Sigmoid colon (tissue), 7 donors: ENCODE data around the gene GNLY. TPM values are rescaled to one million over a fixed set of nuclear protein-coding genes. Genes with fewer than 3 reads are reported as not detected.

Source experiments
- DNase-seq: peaks from one replicate; pipeline ENCODE4 v3.0.0-alpha.2; 2019
- H3K27ac ChIP-seq, 4 donors: fragments of 200-600 bp; sonication (generic); one replicate each; pipeline ENCODE4 v1.5.1; 2016 to 2019; ENCODE audit warnings: mild to moderate bottlenecking in 1 of 4
- H3K27me3 ChIP-seq, 3 donors: fragments of 200-600 bp; sonication (generic); one replicate each; pipeline ENCODE4 v1.5.1; 2019; ENCODE audit warnings: mild to moderate bottlenecking in 1 of 3
- H3K36me3 ChIP-seq, 4 donors: fragments of 200-600 bp; sonication (generic); one replicate each; pipeline ENCODE4 v1.5.1; 2016 to 2019
- H3K4me1 ChIP-seq, 4 donors: fragments of 200-600 bp; sonication (generic); one replicate each; pipeline ENCODE4 v1.5.1; 2017 to 2019
- H3K4me3 ChIP-seq, 4 donors: fragments of 200-600 bp; sonication (generic); one replicate each; pipeline ENCODE4 v1.5.1; 2017 to 2019; ENCODE audit warnings: mild to moderate bottlenecking in 2 of 4, moderate library complexity in 1 of 4
- H3K9me3 ChIP-seq, 4 donors: fragments of 200-600 bp in 3 of 4; sonication (generic) in 3 of 4; one replicate each; pipeline versions ENCODE4 v1.5.1 to v1.6.1; 2013 to 2019
- EP300 ChIP-seq, 4 donors: sonication (generic); formaldehyde crosslinking; IDR thresholded peaks; one replicate each; pipeline ENCODE4 v1.6.1; 2017; ENCODE audit warnings: antibody characterized with exemption in 4 of 4
- POLR2A ChIP-seq, 2 donors: fragments of 450-650 bp; IDR thresholded peaks; one replicate each; pipeline ENCODE4 v1.6.1; 2016; ENCODE audit warnings: antibody characterized with exemption in 2 of 2, mild to moderate bottlenecking in 2 of 2, moderate library complexity in 2 of 2
- POLR2AphosphoS5 ChIP-seq, 4 donors: sonication (generic); formaldehyde crosslinking; IDR thresholded peaks; one replicate each; pipeline ENCODE4 v1.6.1; 2017; ENCODE audit warnings: antibody characterized with exemption in 4 of 4
- WGBS, 2 donors: extraction: QIAGEN DNeasy Blood & Tissue Kit; methylation state at CpG; one replicate each; pipeline ENCODE4 v1.1.7; 2013; 5-methylcytosine and 5-hydroxymethylcytosine counted together
- intact Hi-C: fragments of 100-400 bp; cut with DNase I; formaldehyde crosslinking; loops from one replicate; pipeline ENCODE4 v1.15.1; 2023
- polyA plus RNA-seq, 3 donors: library from polyadenylated mRNA; stranded (reverse); fragments of 200-250 nt; gene quantifications; one replicate each; pipeline ENCODE4 v1.2.3, GENCODE V29; 2013
- total RNA-seq, 4 donors: library from RNA; depleted of rRNA; stranded (reverse); fragments of >200 nt; gene quantifications; one replicate each; pipeline ENCODE4 v1.1.0, GENCODE V29; 2016
- TF ChIP-seq, protein P1 (sequence below), 4 experiments: fragments of 450-650 bp in 3 of 4; fragments of 200-600 bp in 1 of 4; IDR thresholded peaks; one replicate each; pipeline ENCODE4 v1.5.1; 2016 to 2019; ENCODE audit warnings: antibody characterized with exemption in 4 of 4, mild to moderate bottlenecking in 3 of 4, moderate library complexity in 2 of 4
- donor health status: healthy with polysubstance abuse.
- donor health status: Bipolar disorder and iron deficiency.
- donor health status: healthy.

Gene GNLY
- total and polyA plus RNA-seq, 7 donors: 1.6 to 13.9 (median 3.3) TPM; not detected in 3

DNA sequence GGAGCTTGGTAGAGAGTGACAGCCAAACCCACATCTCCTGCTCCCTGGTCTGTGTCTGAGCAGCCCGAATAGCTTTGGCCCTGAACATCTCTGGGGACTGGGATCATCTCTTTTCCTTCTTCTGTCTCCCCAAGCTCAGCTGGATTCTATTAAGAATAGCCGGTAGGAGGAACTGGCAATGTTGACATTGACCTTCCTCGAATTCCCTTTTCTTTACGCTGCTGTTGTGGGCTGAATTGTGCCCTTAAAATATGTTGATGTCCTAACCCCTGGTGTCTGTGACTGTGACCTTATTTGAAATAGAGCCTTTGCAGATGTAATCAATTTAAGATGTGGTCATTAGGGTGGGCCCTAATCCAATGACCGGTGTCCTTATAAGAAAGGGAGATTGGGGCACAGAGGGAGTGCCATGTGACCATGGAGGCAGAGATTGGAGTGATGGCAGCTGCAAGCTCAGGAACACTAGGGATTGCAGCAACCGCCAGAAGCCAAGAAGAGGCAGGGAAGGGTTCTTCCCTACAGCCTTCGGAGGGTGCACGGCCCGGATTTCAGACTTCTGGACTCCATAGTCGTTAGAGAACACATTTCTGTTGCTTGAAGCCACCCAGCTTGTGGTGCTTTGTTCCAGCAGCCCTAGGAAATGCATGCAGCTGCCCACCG is 20.3 kb upstream of the GNLY start:
- no peak for TF ChIP-seq POLR2A (IDR thresholded peaks at IDR 0.05)
- no peak for TF ChIP-seq EP300 (IDR thresholded peaks at IDR 0.05)
- TF ChIP-seq, protein P1, sequence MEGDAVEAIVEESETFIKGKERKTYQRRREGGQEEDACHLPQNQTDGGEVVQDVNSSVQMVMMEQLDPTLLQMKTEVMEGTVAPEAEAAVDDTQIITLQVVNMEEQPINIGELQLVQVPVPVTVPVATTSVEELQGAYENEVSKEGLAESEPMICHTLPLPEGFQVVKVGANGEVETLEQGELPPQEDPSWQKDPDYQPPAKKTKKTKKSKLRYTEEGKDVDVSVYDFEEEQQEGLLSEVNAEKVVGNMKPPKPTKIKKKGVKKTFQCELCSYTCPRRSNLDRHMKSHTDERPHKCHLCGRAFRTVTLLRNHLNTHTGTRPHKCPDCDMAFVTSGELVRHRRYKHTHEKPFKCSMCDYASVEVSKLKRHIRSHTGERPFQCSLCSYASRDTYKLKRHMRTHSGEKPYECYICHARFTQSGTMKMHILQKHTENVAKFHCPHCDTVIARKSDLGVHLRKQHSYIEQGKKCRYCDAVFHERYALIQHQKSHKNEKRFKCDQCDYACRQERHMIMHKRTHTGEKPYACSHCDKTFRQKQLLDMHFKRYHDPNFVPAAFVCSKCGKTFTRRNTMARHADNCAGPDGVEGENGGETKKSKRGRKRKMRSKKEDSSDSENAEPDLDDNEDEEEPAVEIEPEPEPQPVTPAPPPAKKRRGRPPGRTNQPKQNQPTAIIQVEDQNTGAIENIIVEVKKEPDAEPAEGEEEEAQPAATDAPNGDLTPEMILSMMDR (IDR thresholded peaks at IDR 0.05): no peak
- TF ChIP-seq POLR2AphosphoS5 (IDR thresholded peaks at IDR 0.05): no peak
- H3K9me3 ChIP-seq: no peaks in the 10 kb centered on the region
- H3K27ac ChIP-seq: no peak overlapping the region
- intact Hi-C loops: no loop called here
- H3K4me3 ChIP-seq: no peak overlapping the region
- no peaks in the 10 kb centered on the region for H3K27me3 ChIP-seq
- DNase-seq: peak; percentile 9
- H3K36me3 ChIP-seq: no peaks in the 10 kb centered on the region
- H3K4me1 ChIP-seq: peaks cover 0 to 5% (median 1%) of the 10 kb centered on the region in 4 donors
- 87% methylated on average over 11 of the region's 11 CpGs for WGBS, 2 donors

DNA sequence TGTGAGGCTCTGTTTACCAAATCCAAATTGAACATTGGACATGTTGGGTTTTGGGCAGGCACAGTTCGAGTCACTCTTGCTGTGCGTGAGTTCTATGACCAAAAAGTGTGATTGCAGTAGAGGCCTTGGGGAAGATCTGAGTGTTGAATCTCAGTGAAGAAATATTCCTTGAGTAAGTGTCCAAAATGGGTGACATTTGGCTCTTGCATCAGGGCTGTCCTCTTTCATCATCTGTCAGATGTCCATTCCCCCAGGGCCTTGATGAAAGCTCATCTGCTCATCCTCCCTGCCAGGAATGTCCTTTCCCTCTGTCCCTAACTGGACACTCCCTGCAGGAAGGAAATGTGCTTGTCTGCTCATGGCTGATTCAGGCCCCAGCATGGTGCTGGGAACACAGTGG is 19.7 kb upstream of the GNLY start:
- intact Hi-C loops: no loop called here
- H3K27me3 ChIP-seq: no peaks in the 10 kb centered on the region
- no peak overlapping the region for H3K27ac ChIP-seq
- H3K4me1 ChIP-seq: peaks cover 0 to 11% (median 7%) of the 10 kb centered on the region in 4 donors
- no peaks in the 10 kb centered on the region for H3K36me3 ChIP-seq
- WGBS, 2 donors: 90 to 91% methylated on average over 2 of the region's 2 CpGs
- H3K9me3 ChIP-seq: no peaks in the 10 kb centered on the region
- no peak overlapping the region for H3K4me3 ChIP-seq
- no peak for TF ChIP-seq POLR2AphosphoS5 (IDR thresholded peaks at IDR 0.05)
- no peak for TF ChIP-seq EP300 (IDR thresholded peaks at IDR 0.05)
- no peak for TF ChIP-seq POLR2A (IDR thresholded peaks at IDR 0.05)
- TF ChIP-seq, protein P1 (IDR thresholded peaks at IDR 0.05): no peak
- DNase-seq: peak; percentile 50

- H3K4me1 ChIP-seq: peaks cover 0 to 12% (median 8%) of the 10 kb centered on the region in 4 donors
- H3K27me3 ChIP-seq: no peaks in the 10 kb centered on the region
- WGBS, 2 donors: 90 to 94% methylated on average over 6 of the region's 6 CpGs
- no peaks in the 10 kb centered on the region for H3K36me3 ChIP-seq
- intact Hi-C loops: no loop called here
- no peaks in the 10 kb centered on the region for H3K9me3 ChIP-seq
- TF ChIP-seq, protein P1 (IDR thresholded peaks at IDR 0.05): no peak
- TF ChIP-seq POLR2A (IDR thresholded peaks at IDR 0.05) (no peak), POLR2AphosphoS5 (IDR thresholded peaks at IDR 0.05) (no peak), EP300 (IDR thresholded peaks at IDR 0.05) (no peak)
- peak; percentile 55 for DNase-seq
- H3K4me3 ChIP-seq: no peak overlapping the region
- H3K27ac ChIP-seq: no peak overlapping the region
Observed at GRCh38 chr2:85675427-85675826, 18.7 kb upstream of the GNLY start.

DNA sequence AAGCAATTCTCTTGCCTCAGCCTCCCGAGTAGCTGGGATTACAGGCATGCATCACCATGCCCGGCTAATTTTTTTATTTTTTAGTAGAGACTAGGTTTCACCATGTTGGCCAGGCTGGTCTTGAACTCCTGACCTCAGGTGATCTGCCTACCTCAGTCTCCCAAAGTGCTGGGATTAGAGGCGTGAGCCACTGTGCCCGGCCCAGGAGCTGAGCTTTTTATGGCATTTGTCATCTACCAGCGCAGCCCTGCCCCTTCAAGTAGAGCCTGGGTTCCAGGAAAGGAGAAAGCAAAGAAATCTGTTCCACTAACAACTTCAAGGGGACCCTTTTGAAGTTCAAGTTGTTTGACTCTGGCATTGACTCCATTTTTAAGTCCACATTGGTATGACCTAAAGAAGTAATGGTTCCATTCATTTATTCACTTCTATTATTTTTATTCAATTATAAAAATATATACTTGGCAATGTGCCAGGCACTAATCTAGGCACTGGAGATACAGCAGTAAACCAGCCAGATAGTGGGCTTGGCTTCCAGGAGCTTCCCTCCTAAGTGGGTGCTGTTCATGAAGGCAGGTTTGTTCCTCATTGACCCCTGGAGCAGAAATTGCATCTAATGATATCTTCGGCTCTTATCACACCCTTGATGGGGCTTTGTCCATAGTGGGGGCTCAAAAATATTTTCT is 18.2 kb upstream of the GNLY start:
- no peak for DNase-seq
- Histone ChIP-seq H3K9me3 (no peaks in the 10 kb centered on the region), H3K27me3 (no peaks in the 10 kb centered on the region), H3K27ac (no peak overlapping the region), H3K36me3 (no peaks in the 10 kb centered on the region), H3K4me1 (peaks cover 0 to 12% (median 8%) of the 10 kb centered on the region in 4 donors), H3K4me3 (no peak overlapping the region)
- intact Hi-C loops: no loop called here
- 69 to 88% methylated on average over 6 of the region's 6 CpGs for WGBS, 2 donors
- TF ChIP-seq, protein P1 (IDR thresholded peaks at IDR 0.05): no peak
- TF ChIP-seq POLR2AphosphoS5 (IDR thresholded peaks at IDR 0.05) (no peak), POLR2A (IDR thresholded peaks at IDR 0.05) (no peak), EP300 (IDR thresholded peaks at IDR 0.05) (no peak)
